ENCODE measurements around the gene ARFIP2. TPM values are rescaled to one million over a fixed set of nuclear protein-coding genes. Genes with fewer than 3 reads are reported as not detected.

The ARFIP2 gene
- total RNA-seq, 3 donors from 2014 or later (not counting 1 experiment from before 2014, with no cell fraction given) = 44.7 to 62.3 (median 51.4) TPM

GRCh38 chr11:6475936-6476335 is 5.2 kb downstream of the ARFIP2 start:
- no peak for TF ChIP-seq CTCF (IDR thresholded peaks at IDR 0.05)
- Mint-ChIP-seq H3K27ac (peak overlapping the region; percentile 68 to 89), H3K4me3 (peak overlapping the region; percentile 63), H3K27me3 (ENCODE audit: low read depth in 2 of 2) (no peaks in the 10 kb centered on the region), H3K36me3 (no peaks in the 10 kb centered on the region), H3K9me3 (no peaks in the 10 kb centered on the region), H3K4me1 (peaks cover 26 to 40% of the 10 kb centered on the region in 2 donors)
- intact Hi-C loops (cut with micrococcal nuclease) = no loop called here
- no peak overlapping the region for H3K27ac ChIP-seq (ENCODE audit: low read length)
- peak in 1 of 2 donors; percentile 24 for DNase-seq
- no peak for ATAC-seq
- no peaks in the 10 kb centered on the region for H3K9me3 ChIP-seq (ENCODE audit: control insufficient read depth, insufficient read depth, low read length)
- peaks cover 26% of the 10 kb centered on the region for H3K4me1 ChIP-seq (ENCODE audit: control insufficient read depth, insufficient read depth, low read length)
- 92% methylated on average over 5 of the region's 5 CpGs for WGBS (ENCODE audit: insufficient coverage)
- peaks cover 12% of the 10 kb centered on the region for H3K36me3 ChIP-seq (ENCODE audit: control insufficient read depth, insufficient read depth, low read length)
- no peaks in the 10 kb centered on the region for H3K27me3 ChIP-seq (ENCODE audit: control insufficient read depth, insufficient read depth, low read length)
- H3K4me3 ChIP-seq (ENCODE audit: low read length) = no peak overlapping the region

- no peaks in the 10 kb centered on the region for H3K36me3 Mint-ChIP-seq
- ATAC-seq = no peak
- intact Hi-C loops (cut with micrococcal nuclease) = no loop called here
Measured at GRCh38 chr11:6474806-6475500, 6.2 kb downstream of the ARFIP2 start.

GRCh38 chr11:6474413-6474792 is 6.7 kb downstream of the ARFIP2 start:
- peaks cover 13 to 25% of the 10 kb centered on the region in 2 donors for H3K4me1 Mint-ChIP-seq
- no peaks in the 10 kb centered on the region for H3K36me3 Mint-ChIP-seq
- Histone ChIP-seq H3K27me3 (ENCODE audit: control insufficient read depth, insufficient read depth, low read length) (no peaks in the 10 kb centered on the region), H3K36me3 (ENCODE audit: control insufficient read depth, insufficient read depth, low read length) (peaks cover 12% of the 10 kb centered on the region), H3K27ac (ENCODE audit: low read length) (peak overlapping the region; percentile 72), H3K4me3 (ENCODE audit: low read length) (peak overlapping the region; percentile 29), H3K4me1 (ENCODE audit: control insufficient read depth, insufficient read depth, low read length) (peaks cover 18% of the 10 kb centered on the region), H3K9me3 (ENCODE audit: control insufficient read depth, insufficient read depth, low read length) (no peaks in the 10 kb centered on the region)
- H3K27me3 Mint-ChIP-seq (ENCODE audit: low read depth in 2 of 2) = no peaks in the 10 kb centered on the region
- intact Hi-C loops (cut with micrococcal nuclease) = no loop called here
- ATAC-seq (peak in 1 of 3 donors; percentile 2), DNase-seq (no peak)
- peak overlapping the region; percentile 80 to 89 for H3K27ac Mint-ChIP-seq
- H3K4me3 Mint-ChIP-seq = peak overlapping the region; percentile 90
- 57% methylated on average over 5 of the region's 7 CpGs for WGBS (ENCODE audit: insufficient coverage)
- TF ChIP-seq CTCF (IDR thresholded peaks at IDR 0.05) = no peak
- H3K9me3 Mint-ChIP-seq = no peaks in the 10 kb centered on the region

More at GRCh38 chr11:6474806-6475500, 6.2 kb downstream of the ARFIP2 start:
- TF ChIP-seq CTCF (IDR thresholded peaks at IDR 0.05) = no peak
- no peaks in the 10 kb centered on the region for H3K9me3 Mint-ChIP-seq
- H3K4me3 Mint-ChIP-seq = peak overlapping the region; percentile 90
- WGBS (ENCODE audit: insufficient coverage) = 83% methylated on average over 3 of the region's 3 CpGs
- H3K27me3 Mint-ChIP-seq (ENCODE audit: low read depth in 2 of 2) = no peaks in the 10 kb centered on the region
- Histone ChIP-seq H3K36me3 (ENCODE audit: control insufficient read depth, insufficient read depth, low read length) (peaks cover 12% of the 10 kb centered on the region), H3K4me1 (ENCODE audit: control insufficient read depth, insufficient read depth, low read length) (peaks cover 18% of the 10 kb centered on the region), H3K27ac (ENCODE audit: low read length) (peak overlapping the region; percentile 72), H3K4me3 (ENCODE audit: low read length) (no peak overlapping the region), H3K27me3 (ENCODE audit: control insufficient read depth, insufficient read depth, low read length) (no peaks in the 10 kb centered on the region), H3K9me3 (ENCODE audit: control insufficient read depth, insufficient read depth, low read length) (no peaks in the 10 kb centered on the region)
- DNase-seq = peak in 1 of 2 donors; percentile 37
- peaks cover 16 to 30% of the 10 kb centered on the region in 2 donors for H3K4me1 Mint-ChIP-seq
- H3K27ac Mint-ChIP-seq = peak overlapping the region; percentile 80 to 89
